Measurements from ENCODE around the gene CALM3.

CALM3 gene

GRCh38 chr19:46613525-46613924 is 12.4 kb downstream of the CALM3 start:
- Histone ChIP-seq H3F3A (ENCODE audit: low read depth) (peaks cover 9% of the 10 kb centered on the region; the same call in 1 of the 2 replicates), H3K9me2 (replicated peaks; ENCODE audit: low read depth, low read length) (no peaks in the 10 kb centered on the region), H3K79me2 (ENCODE audit: insufficient read depth, low read length) (no peaks in the 10 kb centered on the region)

GRCh38 chr19:46614114-46614722 is 13.1 kb downstream of the CALM3 start:
- Histone ChIP-seq H3K27me3 (ENCODE audit: insufficient read depth, low read length, poor library complexity, severe bottlenecking) (no peaks in the 10 kb centered on the region), H2AFZ (ENCODE audit: low read length) (0 out of 2 replicates have a peak overlapping the region, but pooled peaks have one; percentile 41), H3K4me1 (ENCODE audit: insufficient read depth, low read length, poor library complexity, severe bottlenecking) (peaks cover 24% of the 10 kb centered on the region), H3K9me3 (ENCODE audit: insufficient read depth, low read depth, low read length) (no peaks in the 10 kb centered on the region), H3K79me2 (ENCODE audit: insufficient read depth, low read length) (no peaks in the 10 kb centered on the region), H3K9me2 (replicated peaks; ENCODE audit: low read depth, low read length) (no peaks in the 10 kb centered on the region), H4K20me1 (ENCODE audit: insufficient read depth, low read length, poor library complexity, severe bottlenecking) (no peaks in the 10 kb centered on the region), H3K4me3 (ENCODE audit: low read length, poor library complexity, severe bottlenecking) (no peak overlapping the region), H3K9ac (ENCODE audit: low read depth, low read length, poor library complexity, severe bottlenecking) (no peak overlapping the region), H3K4me2 (ENCODE audit: low read depth, low read length, poor library complexity, severe bottlenecking) (no peak overlapping the region), H3F3A (ENCODE audit: low read depth) (peaks cover 7% of the 10 kb centered on the region; the same call in 1 of the 2 replicates), H3K36me3 (ENCODE audit: insufficient read depth, low read length) (peaks cover 15% of the 10 kb centered on the region; the same call in 1 of the 2 replicates)
- TF ChIP-seq EZH2phosphoT487 (IDR thresholded peaks at IDR 0.05; ENCODE audit: borderline replicate concordance), result no peak
- TF ChIP-seq CTCF (conservative IDR thresholded peaks at IDR 0.05; ENCODE audit: low read length), result peak; percentile 87

More at GRCh38 chr19:46613525-46613924, 12.4 kb downstream of the CALM3 start:
- Histone ChIP-seq H2AFZ (ENCODE audit: low read length) (no peak overlapping the region), H3K36me3 (ENCODE audit: insufficient read depth, low read length) (peaks cover 22% of the 10 kb centered on the region; the same call in 1 of the 2 replicates), H3K9ac (ENCODE audit: low read depth, low read length, poor library complexity, severe bottlenecking) (no peak overlapping the region), H3K27me3 (ENCODE audit: insufficient read depth, low read length, poor library complexity, severe bottlenecking) (no peaks in the 10 kb centered on the region), H3K9me3 (ENCODE audit: insufficient read depth, low read depth, low read length) (no peaks in the 10 kb centered on the region), H3K4me2 (ENCODE audit: low read depth, low read length, poor library complexity, severe bottlenecking) (no peak overlapping the region), H3K4me1 (ENCODE audit: insufficient read depth, low read length, poor library complexity, severe bottlenecking) (peaks cover 24% of the 10 kb centered on the region), H4K20me1 (ENCODE audit: insufficient read depth, low read length, poor library complexity, severe bottlenecking) (peaks cover 4% of the 10 kb centered on the region), H3K4me3 (ENCODE audit: low read length, poor library complexity, severe bottlenecking) (no peak overlapping the region)
- TF ChIP-seq CTCF (conservative IDR thresholded peaks at IDR 0.05; ENCODE audit: low read length), result no peak
- no peak for TF ChIP-seq EZH2phosphoT487 (IDR thresholded peaks at IDR 0.05; ENCODE audit: borderline replicate concordance)

GRCh38 chr19:46615966-46616365 is 14.8 kb downstream of the CALM3 start:
- H3F3A ChIP-seq (ENCODE audit: low read depth), result 0 out of 2 replicates have a peak, but pooled peaks cover under 1% of the 10 kb centered on the region
- H3K9me3 ChIP-seq (ENCODE audit: insufficient read depth, low read depth, low read length), result no peaks in the 10 kb centered on the region
- H3K4me3 ChIP-seq (ENCODE audit: low read length, poor library complexity, severe bottlenecking), result no peak overlapping the region
- no peaks in the 10 kb centered on the region for H4K20me1 ChIP-seq (ENCODE audit: insufficient read depth, low read length, poor library complexity, severe bottlenecking)
- no peaks in the 10 kb centered on the region for H3K9me2 ChIP-seq (replicated peaks; ENCODE audit: low read depth, low read length)
- no peaks in the 10 kb centered on the region for H3K79me2 ChIP-seq (ENCODE audit: insufficient read depth, low read length)
- H3K9ac ChIP-seq (ENCODE audit: low read depth, low read length, poor library complexity, severe bottlenecking), result no peak overlapping the region
- H3K4me2 ChIP-seq (ENCODE audit: low read depth, low read length, poor library complexity, severe bottlenecking), result no peak overlapping the region
- H3K27me3 ChIP-seq (ENCODE audit: insufficient read depth, low read length, poor library complexity, severe bottlenecking), result no peaks in the 10 kb centered on the region
- H3K4me1 ChIP-seq (ENCODE audit: insufficient read depth, low read length, poor library complexity, severe bottlenecking), result peaks cover 20% of the 10 kb centered on the region
- H3K36me3 ChIP-seq (ENCODE audit: insufficient read depth, low read length), result peaks cover under 1% of the 10 kb centered on the region; the same call in 1 of the 2 replicates
- TF ChIP-seq EZH2phosphoT487 (IDR thresholded peaks at IDR 0.05; ENCODE audit: borderline replicate concordance), result no peak
- no peak for TF ChIP-seq CTCF (conservative IDR thresholded peaks at IDR 0.05; ENCODE audit: low read length)
- no peak overlapping the region for H2AFZ ChIP-seq (ENCODE audit: low read length)

All from Loucy (cell line).